ENCODE measurements around the gene CTTNBP2NL.
A peak's percentile ranks its signal among the peaks of the same experiment; 100 is the strongest.
"Not testable (repeated sequence)": the region's sequence is repeated elsewhere in the genome, so short reads cannot be mapped to it uniquely, and the experiment has no call there.

Gene CTTNBP2NL

GRCh38 chr1:112395256-112395820, 676 bp upstream of the CTTNBP2NL start:
- DNase-seq (ENCODE audit: low read depth, low spot score), result no peak
- Histone ChIP-seq H3K4me1 (ENCODE audit: insufficient read depth, insufficient read length) (peaks cover 9% of the 10 kb centered on the region), H3K27me3 (ENCODE audit: insufficient read depth, insufficient read length) (no peaks in the 10 kb centered on the region), H3K36me3 (ENCODE audit: insufficient read depth, insufficient read length, low read length) (no peaks in the 10 kb centered on the region), H3K9me3 (ENCODE audit: insufficient read depth, low read length) (no peaks in the 10 kb centered on the region), H3K4me3 (ENCODE audit: insufficient read length, low read depth) (peak overlapping the region; percentile 98), H3K9ac (ENCODE audit: insufficient read length, low read depth) (peak overlapping the region; percentile 93)
- TF ChIP-seq YY1 (IDR thresholded peaks at IDR 0.05; ENCODE audit: insufficient read depth, insufficient read length) (no peak), ZNF274 (IDR thresholded peaks at IDR 0.05; ENCODE audit: low read depth, low read length) (no peak), SUZ12 (IDR thresholded peaks at IDR 0.05; ENCODE audit: extremely low read depth, insufficient read depth, insufficient read length) (no peak)

GRCh38 chr1:112396653-112397471, 848 bp downstream of the CTTNBP2NL start:
- peak overlapping the region; percentile 93 for H3K9ac ChIP-seq (ENCODE audit: insufficient read length, low read depth)
- H3K9me3 ChIP-seq (ENCODE audit: insufficient read depth, low read length), result no peaks in the 10 kb centered on the region
- DNase-seq (ENCODE audit: low read depth, low spot score), result no peak
- H3K27me3 ChIP-seq (ENCODE audit: insufficient read depth, insufficient read length), result no peaks in the 10 kb centered on the region
- H3K36me3 ChIP-seq (ENCODE audit: insufficient read depth, insufficient read length, low read length), result no peaks in the 10 kb centered on the region
- peaks cover 5% of the 10 kb centered on the region for H3K4me1 ChIP-seq (ENCODE audit: insufficient read depth, insufficient read length)
- TF ChIP-seq SUZ12 (IDR thresholded peaks at IDR 0.05; ENCODE audit: extremely low read depth, insufficient read depth, insufficient read length) (no peak), ZNF274 (IDR thresholded peaks at IDR 0.05; ENCODE audit: low read depth, low read length) (no peak), YY1 (IDR thresholded peaks at IDR 0.05; ENCODE audit: insufficient read depth, insufficient read length) (no peak)
- H3K4me3 ChIP-seq (ENCODE audit: insufficient read length, low read depth), result peak overlapping the region; percentile 98

- Histone ChIP-seq H3K4me3 (ENCODE audit: insufficient read length, low read depth) (no peak overlapping the region), H3K27me3 (ENCODE audit: insufficient read depth, insufficient read length) (no peaks in the 10 kb centered on the region), H3K9ac (ENCODE audit: insufficient read length, low read depth) (no peak overlapping the region), H3K9me3 (ENCODE audit: insufficient read depth, low read length) (no peaks in the 10 kb centered on the region), H3K4me1 (ENCODE audit: insufficient read depth, insufficient read length) (peaks cover 5% of the 10 kb centered on the region), H3K36me3 (ENCODE audit: insufficient read depth, insufficient read length, low read length) (no peaks in the 10 kb centered on the region)
- no peak for DNase-seq (ENCODE audit: low read depth, low spot score)
- no peak for TF ChIP-seq SUZ12 (IDR thresholded peaks at IDR 0.05; ENCODE audit: extremely low read depth, insufficient read depth, insufficient read length)
- no peak for TF ChIP-seq ZNF274 (IDR thresholded peaks at IDR 0.05; ENCODE audit: low read depth, low read length)
- TF ChIP-seq YY1 (IDR thresholded peaks at IDR 0.05; ENCODE audit: insufficient read depth, insufficient read length), result no peak
Measured at GRCh38 chr1:112397841-112398240, 1.8 kb downstream of the CTTNBP2NL start.

GRCh38 chr1:112399456-112399855, 3.4 kb downstream of the CTTNBP2NL start:
- H3K4me1 ChIP-seq (ENCODE audit: insufficient read depth, insufficient read length), result no peaks in the 10 kb centered on the region
- no peak overlapping the region for H3K4me3 ChIP-seq (ENCODE audit: insufficient read length, low read depth)

GRCh38 chr1:112400706-112401105, 4.7 kb downstream of the CTTNBP2NL start:
- H3K9me3 ChIP-seq (ENCODE audit: insufficient read depth, low read length); H3K4me3 ChIP-seq (ENCODE audit: insufficient read length, low read depth); H3K9ac ChIP-seq (ENCODE audit: insufficient read length, low read depth); H3K27me3 ChIP-seq (ENCODE audit: insufficient read depth, insufficient read length); H3K4me1 ChIP-seq (ENCODE audit: insufficient read depth, insufficient read length); H3K36me3 ChIP-seq (ENCODE audit: insufficient read depth, insufficient read length, low read length); DNase-seq (ENCODE audit: low read depth, low spot score): not testable (repeated sequence)

More at GRCh38 chr1:112399456-112399855, 3.4 kb downstream of the CTTNBP2NL start:
- TF ChIP-seq SUZ12 (IDR thresholded peaks at IDR 0.05; ENCODE audit: extremely low read depth, insufficient read depth, insufficient read length), result no peak
- H3K9me3 ChIP-seq (ENCODE audit: insufficient read depth, low read length), result no peaks in the 10 kb centered on the region
- no peak overlapping the region for H3K9ac ChIP-seq (ENCODE audit: insufficient read length, low read depth)
- DNase-seq (ENCODE audit: low read depth, low spot score), result no peak
- no peaks in the 10 kb centered on the region for H3K36me3 ChIP-seq (ENCODE audit: insufficient read depth, insufficient read length, low read length)
- no peaks in the 10 kb centered on the region for H3K27me3 ChIP-seq (ENCODE audit: insufficient read depth, insufficient read length)

GRCh38 chr1:112402682-112403643, 6.9 kb downstream of the CTTNBP2NL start:
- no peaks in the 10 kb centered on the region for H3K4me1 ChIP-seq (ENCODE audit: insufficient read depth, insufficient read length)

GRCh38 chr1:112406771-112407170, 10.8 kb downstream of the CTTNBP2NL start:
- no peaks in the 10 kb centered on the region for H3K4me1 ChIP-seq (ENCODE audit: insufficient read depth, insufficient read length)
- DNase-seq (ENCODE audit: low read depth, low spot score), result no peak
- no peak overlapping the region for H3K9ac ChIP-seq (ENCODE audit: insufficient read length, low read depth)
- H3K4me3 ChIP-seq (ENCODE audit: insufficient read length, low read depth), result no peak overlapping the region
- peaks cover 9% of the 10 kb centered on the region for H3K36me3 ChIP-seq (ENCODE audit: insufficient read depth, insufficient read length, low read length)
- TF ChIP-seq ZNF274 (IDR thresholded peaks at IDR 0.05; ENCODE audit: low read depth, low read length) (no peak), SUZ12 (IDR thresholded peaks at IDR 0.05; ENCODE audit: extremely low read depth, insufficient read depth, insufficient read length) (no peak), YY1 (IDR thresholded peaks at IDR 0.05; ENCODE audit: insufficient read depth, insufficient read length) (no peak)
- no peaks in the 10 kb centered on the region for H3K27me3 ChIP-seq (ENCODE audit: insufficient read depth, insufficient read length)
- no peaks in the 10 kb centered on the region for H3K9me3 ChIP-seq (ENCODE audit: insufficient read depth, low read length)

More at GRCh38 chr1:112402682-112403643, 6.9 kb downstream of the CTTNBP2NL start:
- Histone ChIP-seq H3K27me3 (ENCODE audit: insufficient read depth, insufficient read length) (no peaks in the 10 kb centered on the region), H3K4me3 (ENCODE audit: insufficient read length, low read depth) (no peak overlapping the region), H3K9ac (ENCODE audit: insufficient read length, low read depth) (no peak overlapping the region), H3K36me3 (ENCODE audit: insufficient read depth, insufficient read length, low read length) (no peaks in the 10 kb centered on the region), H3K9me3 (ENCODE audit: insufficient read depth, low read length) (no peaks in the 10 kb centered on the region)
- DNase-seq (ENCODE audit: low read depth, low spot score), result no peak
- TF ChIP-seq SUZ12 (IDR thresholded peaks at IDR 0.05; ENCODE audit: extremely low read depth, insufficient read depth, insufficient read length), result no peak
- TF ChIP-seq YY1 (IDR thresholded peaks at IDR 0.05; ENCODE audit: insufficient read depth, insufficient read length), result no peak
- TF ChIP-seq ZNF274 (IDR thresholded peaks at IDR 0.05; ENCODE audit: low read depth, low read length), result no peak
